ENCODE measurements around the gene CDH4. TPM values are rescaled to one million over a fixed set of nuclear protein-coding genes. Genes with fewer than 3 reads are reported as not detected.

Gene CDH4
- total and polyA plus RNA-seq, 2 of the 4 experiments (the other 2 are of a cell fraction) = 1.6 to 3.5 TPM

DNA sequence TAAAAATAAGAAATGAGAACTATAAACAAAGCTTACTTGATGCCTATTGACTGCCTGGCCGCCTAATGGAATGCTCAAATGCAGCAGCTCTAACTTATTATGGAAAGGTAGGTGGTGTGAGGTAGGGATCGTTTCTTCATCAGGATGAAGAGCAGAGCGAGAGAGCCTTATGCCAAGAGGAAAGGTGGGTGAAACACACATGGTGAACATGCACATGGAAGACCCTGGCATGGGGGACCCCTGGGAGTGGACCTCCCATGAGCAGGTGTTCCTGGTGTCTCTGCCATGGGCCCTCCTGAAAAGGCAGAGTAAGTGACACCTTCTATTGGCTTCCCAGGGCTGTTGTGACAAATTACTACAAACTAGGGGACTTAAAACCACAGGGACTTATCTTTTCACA is 130.1 kb downstream of the CDH4 start:
- no CpG with 5 or more reads among the region's 3 CpGs for WGBS, 2 experiments (ENCODE audit: extremely low coverage in 2 of 2, insufficient read length in 1 of 2)
- Histone ChIP-seq H3K18ac (ENCODE audit: low read depth, low read length) (no peak overlapping the region), H3K9me3 (ENCODE audit: control insufficient read depth, insufficient read depth, low read length) (peaks cover 4% of the 10 kb centered on the region), H3K23ac (ENCODE audit: low read depth, low read length) (no peak overlapping the region), H3K27ac (ENCODE audit: insufficient read depth, low read length) (no peak overlapping the region), H3K9ac (ENCODE audit: low read depth, low read length) (no peak overlapping the region), H4K5ac (ENCODE audit: low read depth, low read length) (no peak overlapping the region), H3K9me1 (ENCODE audit: insufficient read depth, low read length) (no peaks in the 10 kb centered on the region), H3K4me1 (ENCODE audit: control insufficient read depth, insufficient read depth, low read length) (no peaks in the 10 kb centered on the region), H2BK15ac (ENCODE audit: low read depth, low read length) (no peak overlapping the region), H3K56ac (ENCODE audit: extremely low read depth, insufficient read depth, low read length) (no peak overlapping the region), H2BK5ac (ENCODE audit: low read depth, low read length, poor library complexity, severe bottlenecking) (no peak overlapping the region), H2AFZ (replicated peaks; ENCODE audit: low read length, poor library complexity) (no peak overlapping the region), H4K91ac (ENCODE audit: insufficient read depth, low read depth, low read length) (no peak overlapping the region), H3K4me2 (ENCODE audit: low read depth, low read length) (no peak overlapping the region), H2BK120ac (ENCODE audit: low read depth, low read length) (no peak overlapping the region), H2AK9ac (replicated peaks; ENCODE audit: low read depth, low read length, poor library complexity) (no peak overlapping the region), H4K8ac (ENCODE audit: low read depth in 2 of 2, low read length in 2 of 2) (no peak overlapping the region), H2BK20ac (ENCODE audit: low read depth, low read length) (no peak overlapping the region), H3K14ac (replicated peaks; ENCODE audit: low read depth, low read length) (no peak overlapping the region), H3K27me3 (ENCODE audit: control insufficient read depth, insufficient read depth, low read length) (no peaks in the 10 kb centered on the region), H3K4me3 (ENCODE audit: insufficient read depth, low read depth, low read length) (no peak overlapping the region), H4K20me1 (ENCODE audit: insufficient read depth, low read length) (no peaks in the 10 kb centered on the region), H3K36me3 (ENCODE audit: control insufficient read depth, insufficient read depth, low read length) (no peaks in the 10 kb centered on the region), H2AK5ac (ENCODE audit: low read depth, low read length) (no peak overlapping the region), H3K4ac (ENCODE audit: low read depth, low read length) (no peak overlapping the region), H3K79me1 (ENCODE audit: low read depth in 1 of 2, low read length in 2 of 2) (no peaks in the 10 kb centered on the region)
- dilution Hi-C loops (cut with HindIII; ENCODE audit: low sequenced_read_pairs, unreplicated experiment) (no loop called here), in situ Hi-C loops (cut with MboI; ENCODE audit: low sequenced_read_pairs) (no loop called here), intact Hi-C loops (cut with micrococcal nuclease) (no loop called here)
- TF ChIP-seq MAFK (IDR thresholded peaks at IDR 0.05; ENCODE audit: low read depth, low read length) (no peak), RCOR1 (IDR thresholded peaks at IDR 0.05; ENCODE audit: insufficient replicate concordance, low read length) (no peak), BHLHE40 (IDR thresholded peaks at IDR 0.05; ENCODE audit: low read depth, low read length) (no peak), RFX5 (IDR thresholded peaks at IDR 0.05; ENCODE audit: low read depth, low read length) (no peak), CHD1 (IDR thresholded peaks at IDR 0.05; ENCODE audit: low read depth, low read length) (no peak), RAD21 (IDR thresholded peaks at IDR 0.05; ENCODE audit: low read length) (no peak), CEBPB (IDR thresholded peaks at IDR 0.05; ENCODE audit: low read depth, low read length) (no peak), POLR2A (IDR thresholded peaks at IDR 0.05; ENCODE audit: low read depth, low read length) (no peak), NFE2L2 (IDR thresholded peaks at IDR 0.05; ENCODE audit: low read depth, low read length) (no peak), MXI1 (IDR thresholded peaks at IDR 0.05; ENCODE audit: borderline replicate concordance, low read depth, low read length) (no peak), MAZ (IDR thresholded peaks at IDR 0.05; ENCODE audit: borderline replicate concordance, low read depth, low read length) (no peak), FOS (IDR thresholded peaks at IDR 0.05; ENCODE audit: low read depth, low read length) (no peak), SMC3 (IDR thresholded peaks at IDR 0.05; ENCODE audit: low read depth, low read length) (no peak)
- TF ChIP-seq, protein P1, sequence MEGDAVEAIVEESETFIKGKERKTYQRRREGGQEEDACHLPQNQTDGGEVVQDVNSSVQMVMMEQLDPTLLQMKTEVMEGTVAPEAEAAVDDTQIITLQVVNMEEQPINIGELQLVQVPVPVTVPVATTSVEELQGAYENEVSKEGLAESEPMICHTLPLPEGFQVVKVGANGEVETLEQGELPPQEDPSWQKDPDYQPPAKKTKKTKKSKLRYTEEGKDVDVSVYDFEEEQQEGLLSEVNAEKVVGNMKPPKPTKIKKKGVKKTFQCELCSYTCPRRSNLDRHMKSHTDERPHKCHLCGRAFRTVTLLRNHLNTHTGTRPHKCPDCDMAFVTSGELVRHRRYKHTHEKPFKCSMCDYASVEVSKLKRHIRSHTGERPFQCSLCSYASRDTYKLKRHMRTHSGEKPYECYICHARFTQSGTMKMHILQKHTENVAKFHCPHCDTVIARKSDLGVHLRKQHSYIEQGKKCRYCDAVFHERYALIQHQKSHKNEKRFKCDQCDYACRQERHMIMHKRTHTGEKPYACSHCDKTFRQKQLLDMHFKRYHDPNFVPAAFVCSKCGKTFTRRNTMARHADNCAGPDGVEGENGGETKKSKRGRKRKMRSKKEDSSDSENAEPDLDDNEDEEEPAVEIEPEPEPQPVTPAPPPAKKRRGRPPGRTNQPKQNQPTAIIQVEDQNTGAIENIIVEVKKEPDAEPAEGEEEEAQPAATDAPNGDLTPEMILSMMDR (conservative IDR thresholded peaks at IDR 0.05; ENCODE audit: low read depth, low read length) = no peak
- TF ChIP-seq, protein P2, sequence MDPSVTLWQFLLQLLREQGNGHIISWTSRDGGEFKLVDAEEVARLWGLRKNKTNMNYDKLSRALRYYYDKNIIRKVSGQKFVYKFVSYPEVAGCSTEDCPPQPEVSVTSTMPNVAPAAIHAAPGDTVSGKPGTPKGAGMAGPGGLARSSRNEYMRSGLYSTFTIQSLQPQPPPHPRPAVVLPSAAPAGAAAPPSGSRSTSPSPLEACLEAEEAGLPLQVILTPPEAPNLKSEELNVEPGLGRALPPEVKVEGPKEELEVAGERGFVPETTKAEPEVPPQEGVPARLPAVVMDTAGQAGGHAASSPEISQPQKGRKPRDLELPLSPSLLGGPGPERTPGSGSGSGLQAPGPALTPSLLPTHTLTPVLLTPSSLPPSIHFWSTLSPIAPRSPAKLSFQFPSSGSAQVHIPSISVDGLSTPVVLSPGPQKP (IDR thresholded peaks at IDR 0.05; ENCODE audit: borderline replicate concordance, low read depth, low read length) = no peak
- TF ChIP-seq, protein P3, sequence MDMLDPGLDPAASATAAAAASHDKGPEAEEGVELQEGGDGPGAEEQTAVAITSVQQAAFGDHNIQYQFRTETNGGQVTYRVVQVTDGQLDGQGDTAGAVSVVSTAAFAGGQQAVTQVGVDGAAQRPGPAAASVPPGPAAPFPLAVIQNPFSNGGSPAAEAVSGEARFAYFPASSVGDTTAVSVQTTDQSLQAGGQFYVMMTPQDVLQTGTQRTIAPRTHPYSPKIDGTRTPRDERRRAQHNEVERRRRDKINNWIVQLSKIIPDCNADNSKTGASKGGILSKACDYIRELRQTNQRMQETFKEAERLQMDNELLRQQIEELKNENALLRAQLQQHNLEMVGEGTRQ (IDR thresholded peaks at IDR 0.05; ENCODE audit: low read depth, low read length) = no peak
- no peak for DNase-seq
- POLR2A ChIA-PET (ENCODE audit: unreplicated experiment) = no interaction called here
- no peak for ATAC-seq (ENCODE audit: low read depth)
- no TSS peak for BruUV-seq (replicated peaks)
- CTCF ChIA-PET = no interaction called here

All from IMR-90 (cell line).